ENCODE measurements around the gene CHAT. TPM values are rescaled to one million over a fixed set of nuclear protein-coding genes. Genes with fewer than 3 reads are reported as not detected.

The CHAT gene
- total RNA-seq, 2 donors from 2014 or later = 0.59 to 0.82 TPM

DNA sequence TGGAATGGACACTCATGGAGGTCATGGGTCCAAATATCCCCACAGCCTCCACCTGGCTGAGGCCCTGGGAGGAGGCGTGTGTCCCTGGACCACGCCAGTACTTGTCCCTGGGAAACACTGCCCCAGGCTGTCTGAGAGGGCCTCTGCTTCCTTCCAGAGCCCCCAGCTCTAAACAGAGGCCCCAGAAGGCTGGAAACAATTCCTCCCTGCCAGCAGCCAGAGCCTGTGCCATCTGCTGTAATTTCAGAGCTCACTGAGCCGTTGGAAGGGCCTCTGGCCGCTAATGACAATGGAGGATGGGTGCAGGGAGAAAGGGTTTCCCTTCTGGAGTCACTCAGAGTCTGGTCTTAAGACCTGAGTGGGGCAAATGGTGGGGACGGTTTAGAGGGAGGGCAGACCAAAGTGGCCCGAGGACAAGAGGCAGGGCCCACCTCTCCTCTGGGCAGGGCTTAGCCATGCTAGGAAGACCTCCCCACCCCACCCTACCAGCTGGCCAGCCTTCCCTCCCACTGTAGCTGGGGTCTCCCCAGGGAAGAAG, 7.1 kb downstream of the CHAT start:
- peak in 1 of 2 donors; percentile 0 for DNase-seq
- no peak for ATAC-seq
- intact Hi-C loops (cut with DNase I, micrococcal nuclease) = no loop called here

DNA sequence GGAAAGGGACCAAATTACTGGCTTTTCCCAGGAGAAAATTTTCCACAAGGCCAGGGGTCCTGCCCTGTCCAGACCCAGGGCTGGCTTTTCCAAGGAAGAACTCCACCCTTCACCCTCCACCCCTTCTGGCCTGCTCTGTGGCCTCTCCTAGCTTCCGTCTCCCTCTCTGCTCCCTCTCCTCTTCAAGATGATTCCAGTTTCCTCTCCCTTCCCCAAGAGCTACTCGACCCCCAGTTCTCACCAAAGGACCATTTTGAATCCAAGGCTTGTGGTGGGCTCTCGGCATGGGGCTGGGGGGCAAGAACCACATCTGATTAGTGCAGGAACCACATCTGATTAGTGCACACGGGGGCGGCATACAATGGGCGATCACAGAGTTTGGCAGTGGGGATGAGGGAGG, 7.7 kb downstream of the CHAT start:
- DNase-seq (peak in 1 of 2 donors; percentile 1), ATAC-seq (no peak)
- intact Hi-C loops (cut with DNase I, micrococcal nuclease) = no loop called here

GRCh38 chr10:49622426-49623425, 8.9 kb downstream of the CHAT start:
- intact Hi-C loops (cut with DNase I, micrococcal nuclease) = no loop called here
- ATAC-seq (no peak), DNase-seq (peak in 1 of 2 donors; percentile 5)

GRCh38 chr10:49624629-49625028, 10.8 kb downstream of the CHAT start:
- intact Hi-C loops (cut with DNase I, micrococcal nuclease) = no loop called here
- DNase-seq (no peak), ATAC-seq (no peak)

- ATAC-seq = no peak
- intact Hi-C loops (cut with DNase I, micrococcal nuclease) = no loop called here
- DNase-seq = peak in 1 of 2 donors; percentile 15
Measured at GRCh38 chr10:49625411-49625810, 11.6 kb downstream of the CHAT start.

DNA sequence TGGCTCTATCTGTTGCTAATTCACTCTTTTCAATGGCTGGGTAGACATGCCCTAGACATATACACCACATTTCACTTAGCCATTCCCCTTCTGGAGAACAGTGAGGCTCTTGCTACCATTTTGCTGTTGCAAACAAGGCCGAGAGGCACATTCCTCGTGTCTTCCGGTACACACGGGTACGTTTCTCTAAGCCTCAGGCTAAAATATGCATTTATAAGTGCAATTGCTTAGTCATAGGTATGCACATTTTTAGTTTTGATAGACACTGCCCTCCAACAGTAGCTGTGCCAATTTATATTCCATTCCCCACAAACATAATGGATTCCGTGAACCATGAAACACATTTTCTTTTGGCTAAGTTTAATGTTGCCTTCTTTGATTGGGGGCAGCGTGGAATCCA, 13.2 kb downstream of the CHAT start:
- intact Hi-C loops (cut with DNase I, micrococcal nuclease) = no loop called here
- DNase-seq = no peak
- no peak for ATAC-seq

- intact Hi-C loops (cut with DNase I, micrococcal nuclease) = no loop called here
- ATAC-seq (no peak), DNase-seq (peak in 1 of 2 donors; percentile 12)
Measured at GRCh38 chr10:49627644-49628247, 13.9 kb downstream of the CHAT start.

DNA sequence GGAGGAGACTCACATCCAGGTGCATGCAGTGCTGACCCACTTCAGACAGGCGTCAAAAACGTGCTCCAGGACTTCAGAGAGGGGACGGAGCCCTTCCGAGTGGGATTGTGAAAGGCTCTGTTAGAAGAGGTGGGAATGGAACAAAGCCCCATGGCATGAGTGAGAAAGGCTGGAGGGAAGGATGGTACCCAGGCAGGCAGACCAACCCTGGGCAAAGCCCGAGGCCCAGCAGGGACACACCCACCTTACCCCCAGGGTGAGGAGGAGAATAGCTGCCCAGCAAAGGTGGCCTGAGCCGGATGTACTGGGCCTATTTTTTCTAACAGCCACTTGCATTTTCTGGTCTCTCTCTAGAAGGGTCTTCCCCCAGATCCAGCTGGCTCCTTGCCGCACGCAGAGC, 14.8 kb downstream of the CHAT start:
- DNase-seq = peak in 1 of 2 donors; percentile 5
- ATAC-seq = no peak
- intact Hi-C loops (cut with DNase I, micrococcal nuclease) = no loop called here

GRCh38 chr10:49629431-49629881, 15.6 kb downstream of the CHAT start:
- ATAC-seq = no peak
- intact Hi-C loops (cut with DNase I, micrococcal nuclease) = no loop called here
- peak in 1 of 2 donors; percentile 7 for DNase-seq

- ATAC-seq (no peak), DNase-seq (peak in 1 of 2 donors; percentile 12)
- intact Hi-C loops (cut with DNase I, micrococcal nuclease) = no loop called here
Measured at GRCh38 chr10:49631975-49632374, 18.1 kb downstream of the CHAT start.

DNA sequence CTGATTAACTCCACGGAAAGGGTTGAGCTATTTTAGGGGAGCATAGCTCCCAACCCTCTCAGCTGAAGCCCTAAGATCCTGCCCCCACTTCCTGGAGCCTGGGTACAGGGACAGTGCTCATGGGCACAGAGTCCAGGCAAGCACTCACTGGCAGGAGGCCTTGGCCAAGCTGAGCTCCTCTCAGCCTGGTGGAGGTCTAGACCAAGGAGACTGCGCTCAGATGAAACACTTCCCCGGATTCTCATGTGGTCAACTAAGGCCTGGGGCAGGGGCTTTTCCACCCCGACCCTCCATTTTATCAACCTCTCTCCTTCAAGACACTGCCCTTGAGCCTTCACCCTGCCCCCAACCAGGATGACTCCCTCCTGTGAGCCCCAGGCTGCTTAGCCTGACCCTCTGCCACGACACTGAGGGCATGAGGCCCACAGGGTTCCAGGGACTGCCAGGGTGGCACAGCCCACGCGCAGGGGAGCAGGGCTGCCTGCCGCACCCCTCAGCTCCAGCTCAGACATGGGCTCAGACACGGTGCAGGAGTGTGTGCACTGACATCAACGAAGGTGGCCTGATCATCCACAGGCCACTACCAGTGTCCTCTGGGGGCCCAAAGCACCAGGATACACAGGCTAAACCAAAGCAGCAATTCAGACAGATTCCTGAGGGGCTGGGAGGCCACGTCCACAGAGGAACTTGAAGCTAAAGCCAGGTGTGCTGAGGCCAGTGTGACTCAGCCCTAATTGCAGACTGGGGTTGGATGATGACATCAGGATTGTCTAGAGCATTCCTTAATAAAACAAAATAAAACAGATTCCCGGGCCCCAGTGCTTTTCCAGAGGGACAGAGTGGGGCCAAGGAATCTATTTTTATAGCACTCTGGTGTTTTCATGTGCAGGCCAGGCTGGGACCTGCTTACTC, 18.8 kb downstream of the CHAT start:
- no peak for ATAC-seq
- intact Hi-C loops (cut with DNase I, micrococcal nuclease) = no loop called here
- DNase-seq = peak in 1 of 2 donors; percentile 8

DNA sequence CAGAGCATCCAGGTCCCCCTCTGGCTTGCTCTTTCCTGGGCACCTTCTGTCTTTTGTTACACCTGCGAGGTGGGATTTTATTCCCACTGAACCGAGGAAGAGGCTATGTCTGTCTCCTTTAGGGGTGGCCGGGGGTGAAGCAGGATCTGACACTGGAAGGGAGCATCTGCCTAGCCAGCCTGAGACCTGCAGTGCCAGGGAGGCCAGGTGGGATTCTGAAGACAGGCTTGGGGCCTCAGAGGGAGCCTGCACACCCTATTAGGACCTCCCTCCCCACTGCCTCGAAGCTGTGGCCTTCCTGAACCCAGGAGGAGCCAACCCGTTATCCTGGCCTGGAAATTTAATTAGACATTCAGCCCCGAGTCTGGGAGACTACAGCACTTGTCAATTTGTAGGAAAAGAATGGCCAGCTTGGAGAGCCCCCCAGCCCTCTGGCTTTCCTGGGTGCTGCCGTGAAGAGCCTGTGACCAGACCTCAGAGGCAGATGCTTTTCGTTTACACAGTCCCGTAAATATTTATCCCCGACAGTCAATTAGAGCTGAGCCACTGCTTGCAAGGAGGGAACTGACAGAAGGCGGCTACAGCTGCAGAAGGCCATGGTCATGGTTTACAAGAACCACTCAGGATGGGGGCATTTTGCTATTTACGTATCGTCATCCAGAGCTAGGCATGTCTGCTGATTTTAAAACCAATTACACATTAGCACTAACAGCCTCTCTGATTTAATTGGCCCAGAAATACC, 19.7 kb downstream of the CHAT start:
- ATAC-seq = no peak
- DNase-seq = peak in 1 of 2 donors; percentile 9

GRCh38 chr10:49634069-49634660, 20.3 kb downstream of the CHAT start:
- ATAC-seq (no peak), DNase-seq (peak in 1 of 2 donors; percentile 5)
- intact Hi-C loops (cut with DNase I, micrococcal nuclease) = no loop called here

More for the DNA sequence above, 19.7 kb downstream of the CHAT start:
- intact Hi-C loops (cut with DNase I, micrococcal nuclease) = no loop called here

DNA sequence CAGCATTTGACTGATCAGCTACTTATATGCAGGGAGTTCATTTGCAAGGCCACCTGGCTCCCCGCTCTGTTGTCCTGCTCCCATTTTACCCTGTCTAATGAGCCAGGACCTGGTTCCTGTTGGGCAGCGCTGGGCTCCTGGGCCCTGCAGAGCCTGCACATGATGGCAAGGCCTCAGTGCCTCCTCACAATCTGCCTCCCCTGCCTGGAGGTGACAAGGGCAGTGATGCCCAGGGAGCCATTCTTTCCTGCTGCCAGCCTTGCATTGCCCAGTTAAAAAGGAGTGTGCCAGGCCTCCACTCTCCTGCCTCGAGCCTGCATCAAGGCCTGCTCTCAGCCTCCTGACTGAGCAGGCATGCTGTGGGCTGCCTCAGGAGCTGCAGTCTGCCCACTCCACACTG, 28.5 kb downstream of the CHAT start:
- peak in 1 of 2 donors; percentile 1 for DNase-seq
- intact Hi-C loops (cut with DNase I, micrococcal nuclease) = no loop called here
- ATAC-seq = no peak

GRCh38 chr10:49643241-49644034, 29.6 kb downstream of the CHAT start:
- no peak for ATAC-seq
- peak in 1 of 2 donors; percentile 10 for DNase-seq
- intact Hi-C loops (cut with DNase I, micrococcal nuclease) = no loop called here

- ATAC-seq (no peak), DNase-seq (no peak)
- intact Hi-C loops (cut with DNase I, micrococcal nuclease) = no loop called here
Measured at GRCh38 chr10:49644035-49644646, 30.3 kb downstream of the CHAT start.
